Trophoblast cell (in vitro differentiated cells and primary cell): ENCODE measurements around the gene CD99.
A peak's percentile ranks its signal among the peaks of the same experiment; 100 is the strongest.

Source experiments
- DNase-seq, 2 donors: peaks; one replicate each; pipeline ENCODE4 v3.0.0-alpha.2; 2016
- H2AFZ ChIP-seq: 2 replicates; pipeline ENCODE4 v1.6.1; 2013; ENCODE audit warnings: low read length, moderate library complexity, mild to moderate bottlenecking; ENCODE audit not compliant: insufficient read depth, poor library complexity
- H2AK5ac ChIP-seq: 2 replicates; pipeline ENCODE4 v1.6.1; 2013; ENCODE audit warnings: mild to moderate bottlenecking, low read length
- H2BK120ac ChIP-seq: 2 replicates; pipeline ENCODE4 v1.6.1; 2013; ENCODE audit warnings: low read length, mild to moderate bottlenecking, moderate library complexity; ENCODE audit not compliant: insufficient read depth, poor library complexity
- H2BK12ac ChIP-seq: 2 replicates; pipeline ENCODE4 v1.6.1; 2013; ENCODE audit warnings: mild to moderate bottlenecking, low read length, moderate library complexity
- H2BK5ac ChIP-seq: 2 replicates; pipeline ENCODE4 v1.6.1; 2013; ENCODE audit warnings: low read length, low read depth, moderate library complexity, mild to moderate bottlenecking; ENCODE audit not compliant: poor library complexity
- H3K14ac ChIP-seq: 2 replicates; pipeline ENCODE4 v1.6.1; 2013; ENCODE audit warnings: mild to moderate bottlenecking, low read length
- H3K18ac ChIP-seq: 2 replicates; pipeline ENCODE4 v1.6.1; 2013; ENCODE audit warnings: mild to moderate bottlenecking, low read length
- H3K23ac ChIP-seq: 2 replicates; pipeline ENCODE4 v1.6.1; 2013; ENCODE audit warnings: low read length
- H3K27ac ChIP-seq: 2 replicates; pipeline ENCODE4 v1.5.1; 2013; ENCODE audit warnings: low read depth, mild to moderate bottlenecking, inconsistent platforms, low read length, moderate library complexity
- H3K27me3 ChIP-seq: 2 replicates; pipeline ENCODE4 v1.6.1; 2013; ENCODE audit warnings: inconsistent platforms, mild to moderate bottlenecking, low read length, moderate library complexity; ENCODE audit not compliant: insufficient read depth
- H3K36me3 ChIP-seq, 2 experiments: 1 replicate in 1 of 2; 2 replicates in 1 of 2; pipeline ENCODE4 v1.6.1; 2013; ENCODE audit warnings: low read length in 2 of 2, mild to moderate bottlenecking in 2 of 2, moderate library complexity in 1 of 2; ENCODE audit not compliant: insufficient read depth in 2 of 2, control insufficient read depth in 1 of 2
- H3K4ac ChIP-seq: 2 replicates; pipeline ENCODE4 v1.6.1; 2013; ENCODE audit warnings: low read depth, mild to moderate bottlenecking, low read length, moderate library complexity
- H3K4me1 ChIP-seq, 2 experiments: 1 replicate in 1 of 2; 2 replicates in 1 of 2; pipeline ENCODE4 v1.6.1; 2013; ENCODE audit warnings: low read length in 2 of 2, mild to moderate bottlenecking in 2 of 2, moderate library complexity in 1 of 2; ENCODE audit not compliant: insufficient read depth in 2 of 2, control insufficient read depth in 1 of 2
- H3K4me2 ChIP-seq: 2 replicates; pipeline ENCODE4 v1.6.1; 2013; ENCODE audit warnings: inconsistent platforms, mild to moderate bottlenecking, low read length, moderate library complexity
- H3K4me3 ChIP-seq: 2 replicates; pipeline ENCODE4 v1.5.1; 2013; ENCODE audit warnings: mild to moderate bottlenecking, low read depth, low read length, inconsistent platforms
- H3K79me1 ChIP-seq: one replicate; pipeline ENCODE4 v1.6.1; 2013; ENCODE audit warnings: low read length
- H3K79me2 ChIP-seq: 2 replicates; pipeline ENCODE4 v1.6.1; 2013; ENCODE audit warnings: low read length, mild to moderate bottlenecking; ENCODE audit not compliant: control insufficient read depth, insufficient read depth, poor library complexity
- H3K9ac ChIP-seq: 2 replicates; pipeline ENCODE4 v1.6.1; 2013; ENCODE audit warnings: mild to moderate bottlenecking, low read length
- H3K9me3 ChIP-seq: 2 replicates; pipeline ENCODE4 v1.6.1; 2013; ENCODE audit warnings: low read depth, mild to moderate bottlenecking, control low read depth, inconsistent platforms, low read length; ENCODE audit not compliant: insufficient read depth
- H4K12ac ChIP-seq: 2 replicates; pipeline ENCODE4 v1.6.1; 2013; ENCODE audit warnings: low read depth, mild to moderate bottlenecking, low read length, moderate library complexity
- H4K8ac ChIP-seq: 2 replicates; pipeline ENCODE4 v1.6.1; 2013; ENCODE audit warnings: low read depth, mild to moderate bottlenecking, low read length, moderate library complexity
- H4K91ac ChIP-seq: one replicate; pipeline ENCODE4 v1.6.1; 2013; ENCODE audit warnings: low read depth, mild to moderate bottlenecking, low read length, moderate library complexity
- WGBS: extraction: QIAGEN DNeasy Blood & Tissue Kit; methylation state at CpG from one replicate; pipeline ENCODE4 v1.1.7; 2013; ENCODE audit warnings: missing lambda C conversion rate; ENCODE audit not compliant: insufficient read length, insufficient coverage; ENCODE audit errors: extremely low coverage; 5-methylcytosine and 5-hydroxymethylcytosine counted together

Gene CD99

GRCh38 chrX:2697741-2698299 lies 6.7 kb downstream of the CD99 start:
- Histone ChIP-seq H3K18ac (peak overlapping the region; percentile 7), H4K8ac (no peak overlapping the region), H3K14ac (no peak overlapping the region), H3K79me1 (peaks cover 7% of the 10 kb centered on the region), H2AK5ac (no peak overlapping the region), H2BK120ac (no peak overlapping the region), H3K4ac (no peak overlapping the region), H3K4me3 (no peak overlapping the region), H2BK5ac (no peak overlapping the region), H3K4me1 (peaks cover 31 to 49% of the 10 kb centered on the region in 2 experiments), H2BK12ac (no peak overlapping the region), H3K4me2 (no peak overlapping the region), H3K9ac (no peak overlapping the region), H2AFZ (no peak overlapping the region), H4K12ac (no peak overlapping the region), H3K36me3 (peaks cover 3 to 10% of the 10 kb centered on the region in 2 experiments), H3K23ac (no peak overlapping the region), H3K79me2 (peaks cover 16% of the 10 kb centered on the region), H3K27ac (no peak overlapping the region), H3K9me3 (no peaks in the 10 kb centered on the region), H3K27me3 (no peaks in the 10 kb centered on the region), H4K91ac (no peak overlapping the region)
- DNase-seq = no peak
- no CpG with 5 or more reads among the region's 9 CpGs for WGBS

- no peaks in the 10 kb centered on the region for H3K27me3 ChIP-seq
- H3K23ac ChIP-seq = no peak overlapping the region
These were observed 7.5 kb downstream of the CD99 start for GRCh38 chrX:2698604-2699003.

GRCh38 chrX:2699959-2700358 lies 8.9 kb downstream of the CD99 start:
- DNase-seq = no peak
- peaks cover 5% of the 10 kb centered on the region for H3K79me1 ChIP-seq
- no CpG with 5 or more reads among the region's 4 CpGs for WGBS
- peak overlapping the region; percentile 73 for H3K4ac ChIP-seq
- H3K27me3 ChIP-seq = no peaks in the 10 kb centered on the region
- H3K9me3 ChIP-seq = peaks cover 2% of the 10 kb centered on the region
- H3K4me2 ChIP-seq = no peak overlapping the region
- H4K8ac ChIP-seq = no peak overlapping the region
- H3K4me1 ChIP-seq = peaks cover 18 to 52% of the 10 kb centered on the region in 2 experiments
- H3K9ac ChIP-seq = no peak overlapping the region
- H2BK5ac ChIP-seq = no peak overlapping the region
- no peak overlapping the region for H3K4me3 ChIP-seq
- H2AK5ac ChIP-seq = no peak overlapping the region
- H2BK12ac ChIP-seq = no peak overlapping the region
- H3K14ac ChIP-seq = no peak overlapping the region
- no peak overlapping the region for H3K27ac ChIP-seq
- no peak overlapping the region for H3K18ac ChIP-seq
- no peak overlapping the region for H4K12ac ChIP-seq
- no peak overlapping the region for H3K23ac ChIP-seq
- H3K79me2 ChIP-seq = peaks cover 28% of the 10 kb centered on the region
- H2AFZ ChIP-seq = no peak overlapping the region
- no peak overlapping the region for H2BK120ac ChIP-seq
- H4K91ac ChIP-seq = no peak overlapping the region
- H3K36me3 ChIP-seq = peaks cover 3 to 10% of the 10 kb centered on the region in 2 experiments

More at GRCh38 chrX:2698604-2699003, 7.5 kb downstream of the CD99 start:
- Histone ChIP-seq H2AFZ (no peak overlapping the region), H4K12ac (no peak overlapping the region), H3K4me3 (no peak overlapping the region), H3K4me1 (peaks cover 24 to 49% of the 10 kb centered on the region in 2 experiments), H2BK12ac (peak overlapping the region; percentile 27), H3K18ac (peak overlapping the region; percentile 67), H3K4ac (no peak overlapping the region), H3K14ac (no peak overlapping the region), H2BK5ac (no peak overlapping the region), H2AK5ac (no peak overlapping the region), H3K79me1 (peaks cover 10% of the 10 kb centered on the region), H3K9me3 (no peaks in the 10 kb centered on the region), H3K9ac (no peak overlapping the region), H2BK120ac (no peak overlapping the region), H4K8ac (no peak overlapping the region), H3K36me3 (peaks cover 3 to 10% of the 10 kb centered on the region in 2 experiments), H3K79me2 (peaks cover 23% of the 10 kb centered on the region), H3K4me2 (peak overlapping the region; percentile 6), H4K91ac (peak overlapping the region; percentile 13), H3K27ac (peak overlapping the region; percentile 12)
- no CpG with 5 or more reads among the region's 5 CpGs for WGBS
- peak; percentile 77 to 90 for DNase-seq

- H3K9ac ChIP-seq = no peak overlapping the region
- no peak overlapping the region for H4K12ac ChIP-seq
- 100% methylated on average over 8 of the region's 9 CpGs for WGBS
- no peak overlapping the region for H3K4me3 ChIP-seq
- peaks cover 15 to 50% of the 10 kb centered on the region in 2 experiments for H3K4me1 ChIP-seq
- no peak overlapping the region for H3K4me2 ChIP-seq
- H4K8ac ChIP-seq = no peak overlapping the region
- H3K79me2 ChIP-seq = peaks cover 23% of the 10 kb centered on the region
- H3K27me3 ChIP-seq = no peaks in the 10 kb centered on the region
- peaks cover 2% of the 10 kb centered on the region for H3K9me3 ChIP-seq
- peaks cover 3 to 10% of the 10 kb centered on the region in 2 experiments for H3K36me3 ChIP-seq
- H2BK5ac ChIP-seq = no peak overlapping the region
- H2AFZ ChIP-seq = no peak overlapping the region
- DNase-seq = no peak
- no peak overlapping the region for H4K91ac ChIP-seq
- H3K18ac ChIP-seq = no peak overlapping the region
- no peak overlapping the region for H2AK5ac ChIP-seq
- no peak overlapping the region for H2BK120ac ChIP-seq
- H2BK12ac ChIP-seq = no peak overlapping the region
- peak overlapping the region; percentile 5 for H3K4ac ChIP-seq
- no peak overlapping the region for H3K14ac ChIP-seq
- peaks cover 5% of the 10 kb centered on the region for H3K79me1 ChIP-seq
- H3K23ac ChIP-seq = no peak overlapping the region
- H3K27ac ChIP-seq = no peak overlapping the region
These were observed 9.6 kb downstream of the CD99 start for GRCh38 chrX:2700405-2701320.
